ENCODE data around the gene LMF1. TPM values are rescaled to one million over a fixed set of nuclear protein-coding genes. Genes with fewer than 3 reads are reported as not detected.
A peak's percentile ranks its signal among the peaks of the same experiment; 100 is the strongest.

Gene LMF1
- total and polyA plus RNA-seq, 2 of the 4 experiments (the other 2 are of a cell fraction): 7.7 to 13.1 TPM

DNA sequence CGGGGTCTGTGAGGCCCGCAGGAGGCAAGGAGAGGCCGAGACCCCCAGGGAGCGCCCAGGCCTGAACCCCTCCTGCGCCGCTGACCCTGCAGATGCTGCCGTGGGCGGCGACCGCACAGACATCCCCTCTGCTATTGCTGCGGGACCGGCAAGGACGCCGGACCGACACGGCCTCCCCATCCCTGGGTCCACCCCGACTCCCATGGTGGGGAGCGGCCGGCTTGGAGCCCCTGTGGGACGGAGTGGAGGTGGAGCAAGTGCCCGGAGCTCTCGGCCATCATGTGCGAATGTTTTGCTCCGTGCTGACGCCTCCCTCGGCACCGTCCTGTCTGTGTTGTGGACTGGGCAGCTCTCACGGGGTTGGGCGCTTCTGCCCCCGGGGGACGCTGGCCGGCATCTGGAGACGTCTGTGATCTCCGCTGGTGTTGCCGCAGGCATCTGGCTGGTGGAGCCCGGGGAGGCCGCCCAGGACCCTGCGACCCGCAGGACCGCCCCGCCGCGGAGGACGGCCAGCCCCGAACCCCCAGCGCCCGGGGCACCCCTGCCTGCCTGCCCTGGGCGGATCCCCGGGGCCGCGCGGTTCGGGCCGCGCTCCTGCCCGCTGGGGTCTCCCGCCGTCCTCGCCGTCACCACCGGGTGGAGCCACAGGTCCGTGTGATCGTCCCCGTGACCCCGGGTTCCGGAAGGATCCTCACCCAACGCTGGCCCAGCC is 157.4 kb downstream of the LMF1 start:
- 6% methylated on average over 37 of the region's 67 CpGs; no CpG with 5 or more reads in 1 of the 2 experiments for WGBS, 2 experiments (ENCODE audit: extremely low coverage in 2 of 2, insufficient read length in 1 of 2)
- dilution Hi-C loops (cut with HindIII; ENCODE audit: low sequenced_read_pairs, unreplicated experiment) (no loop called here), in situ Hi-C loops (cut with MboI; ENCODE audit: low sequenced_read_pairs) (loop anchor here (5.0 to 25.0 kb wide), 2 partner anchors 239 to 399 kb away; no protein-coding TSS in a partner anchor), intact Hi-C loops (cut with micrococcal nuclease) (loop anchor here (1.0 kb wide), 1 partner anchor 242 kb away; no protein-coding TSS in a partner anchor)
- H2BK5ac ChIP-seq (ENCODE audit: low read depth, low read length, poor library complexity, severe bottlenecking): no peak overlapping the region
- no peak overlapping the region for H2BK120ac ChIP-seq (ENCODE audit: low read depth, low read length)
- no peak overlapping the region for H3K18ac ChIP-seq (ENCODE audit: low read depth, low read length)
- no peak overlapping the region for H3K27ac ChIP-seq (ENCODE audit: insufficient read depth, low read length)
- H2BK20ac ChIP-seq (ENCODE audit: low read depth, low read length): no peak overlapping the region
- H2BK15ac ChIP-seq (ENCODE audit: low read depth, low read length): no peak overlapping the region
- H3K4me2 ChIP-seq (ENCODE audit: low read depth, low read length): peak overlapping the region; percentile 66
- H4K20me1 ChIP-seq (ENCODE audit: insufficient read depth, low read length): no peaks in the 10 kb centered on the region
- CTCF ChIA-PET: interaction anchor here (0.6 kb wide), 1 partner anchor 361 kb away, joined by 3 read pairs; no protein-coding TSS in a partner anchor
- no peaks in the 10 kb centered on the region; the same call in none of the 2 replicates for H3K9me3 ChIP-seq (ENCODE audit: control insufficient read depth, insufficient read depth, low read length)
- H3K4ac ChIP-seq (ENCODE audit: low read depth, low read length): no peak overlapping the region
- H4K91ac ChIP-seq (ENCODE audit: insufficient read depth, low read depth, low read length): no peak overlapping the region
- no peak overlapping the region for H3K14ac ChIP-seq (replicated peaks; ENCODE audit: low read depth, low read length)
- POLR2A ChIA-PET (ENCODE audit: unreplicated experiment): no interaction called here
- peak overlapping the region in 1 of 2 experiments; percentile 26; a peak in 1 of 4 replicates for H4K8ac ChIP-seq (ENCODE audit: low read depth in 2 of 2, low read length in 2 of 2)
- DNase-seq (peak; percentile 8), ATAC-seq (ENCODE audit: low read depth) (peak; percentile 82)
- no peaks in the 10 kb centered on the region for H3K36me3 ChIP-seq (ENCODE audit: control insufficient read depth, insufficient read depth, low read length)
- no TSS peak for BruUV-seq (replicated peaks)
- no peak overlapping the region for H3K23ac ChIP-seq (ENCODE audit: low read depth, low read length)
- peaks cover 2 to 6% of the 10 kb centered on the region in 2 experiments; a peak in 3 of 4 replicates for H3K79me1 ChIP-seq (ENCODE audit: low read depth in 1 of 2, low read length in 2 of 2)
- H3K9me1 ChIP-seq (ENCODE audit: insufficient read depth, low read length): 0 out of 2 replicates have a peak, but pooled peaks cover 3% of the 10 kb centered on the region
- H3K56ac ChIP-seq (ENCODE audit: extremely low read depth, insufficient read depth, low read length): no peak overlapping the region
- H4K5ac ChIP-seq (ENCODE audit: low read depth, low read length): no peak overlapping the region
- H2AK5ac ChIP-seq (ENCODE audit: low read depth, low read length): no peak overlapping the region
- peaks cover 15% of the 10 kb centered on the region for H3K27me3 ChIP-seq (ENCODE audit: control insufficient read depth, insufficient read depth, low read length)
- peak overlapping the region; percentile 71 for H2AFZ ChIP-seq (replicated peaks; ENCODE audit: low read length, poor library complexity)
- H3K4me3 ChIP-seq (ENCODE audit: insufficient read depth, low read depth, low read length): no peak overlapping the region
- H2AK9ac ChIP-seq (replicated peaks; ENCODE audit: low read depth, low read length, poor library complexity): peak overlapping the region; percentile 67
- H3K9ac ChIP-seq (ENCODE audit: low read depth, low read length): peak overlapping the region; percentile 44; the same call in 1 of the 2 replicates
- H3K4me1 ChIP-seq (ENCODE audit: control insufficient read depth, insufficient read depth, low read length): peaks cover 4% of the 10 kb centered on the region; the same call in 1 of the 2 replicates
- TF ChIP-seq RAD21 (IDR thresholded peaks at IDR 0.05; ENCODE audit: low read length) (peak; percentile 82), FOS (IDR thresholded peaks at IDR 0.05; ENCODE audit: low read depth, low read length) (no peak), CHD1 (IDR thresholded peaks at IDR 0.05; ENCODE audit: low read depth, low read length) (no peak), NFE2L2 (IDR thresholded peaks at IDR 0.05; ENCODE audit: low read depth, low read length) (no peak), SMC3 (IDR thresholded peaks at IDR 0.05; ENCODE audit: low read depth, low read length) (peak; percentile 76), MXI1 (IDR thresholded peaks at IDR 0.05; ENCODE audit: borderline replicate concordance, low read depth, low read length) (no peak), MAZ (IDR thresholded peaks at IDR 0.05; ENCODE audit: borderline replicate concordance, low read depth, low read length) (no peak), RFX5 (IDR thresholded peaks at IDR 0.05; ENCODE audit: low read depth, low read length) (no peak), CEBPB (IDR thresholded peaks at IDR 0.05; ENCODE audit: low read depth, low read length) (no peak), BHLHE40 (IDR thresholded peaks at IDR 0.05; ENCODE audit: low read depth, low read length) (no peak)
- TF ChIP-seq, protein P1, sequence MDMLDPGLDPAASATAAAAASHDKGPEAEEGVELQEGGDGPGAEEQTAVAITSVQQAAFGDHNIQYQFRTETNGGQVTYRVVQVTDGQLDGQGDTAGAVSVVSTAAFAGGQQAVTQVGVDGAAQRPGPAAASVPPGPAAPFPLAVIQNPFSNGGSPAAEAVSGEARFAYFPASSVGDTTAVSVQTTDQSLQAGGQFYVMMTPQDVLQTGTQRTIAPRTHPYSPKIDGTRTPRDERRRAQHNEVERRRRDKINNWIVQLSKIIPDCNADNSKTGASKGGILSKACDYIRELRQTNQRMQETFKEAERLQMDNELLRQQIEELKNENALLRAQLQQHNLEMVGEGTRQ (IDR thresholded peaks at IDR 0.05; ENCODE audit: low read depth, low read length): peak; percentile 12; the same call in 1 of the 2 replicates
- TF ChIP-seq, protein P2, sequence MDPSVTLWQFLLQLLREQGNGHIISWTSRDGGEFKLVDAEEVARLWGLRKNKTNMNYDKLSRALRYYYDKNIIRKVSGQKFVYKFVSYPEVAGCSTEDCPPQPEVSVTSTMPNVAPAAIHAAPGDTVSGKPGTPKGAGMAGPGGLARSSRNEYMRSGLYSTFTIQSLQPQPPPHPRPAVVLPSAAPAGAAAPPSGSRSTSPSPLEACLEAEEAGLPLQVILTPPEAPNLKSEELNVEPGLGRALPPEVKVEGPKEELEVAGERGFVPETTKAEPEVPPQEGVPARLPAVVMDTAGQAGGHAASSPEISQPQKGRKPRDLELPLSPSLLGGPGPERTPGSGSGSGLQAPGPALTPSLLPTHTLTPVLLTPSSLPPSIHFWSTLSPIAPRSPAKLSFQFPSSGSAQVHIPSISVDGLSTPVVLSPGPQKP (IDR thresholded peaks at IDR 0.05; ENCODE audit: borderline replicate concordance, low read depth, low read length): no peak
- TF ChIP-seq, protein P3, sequence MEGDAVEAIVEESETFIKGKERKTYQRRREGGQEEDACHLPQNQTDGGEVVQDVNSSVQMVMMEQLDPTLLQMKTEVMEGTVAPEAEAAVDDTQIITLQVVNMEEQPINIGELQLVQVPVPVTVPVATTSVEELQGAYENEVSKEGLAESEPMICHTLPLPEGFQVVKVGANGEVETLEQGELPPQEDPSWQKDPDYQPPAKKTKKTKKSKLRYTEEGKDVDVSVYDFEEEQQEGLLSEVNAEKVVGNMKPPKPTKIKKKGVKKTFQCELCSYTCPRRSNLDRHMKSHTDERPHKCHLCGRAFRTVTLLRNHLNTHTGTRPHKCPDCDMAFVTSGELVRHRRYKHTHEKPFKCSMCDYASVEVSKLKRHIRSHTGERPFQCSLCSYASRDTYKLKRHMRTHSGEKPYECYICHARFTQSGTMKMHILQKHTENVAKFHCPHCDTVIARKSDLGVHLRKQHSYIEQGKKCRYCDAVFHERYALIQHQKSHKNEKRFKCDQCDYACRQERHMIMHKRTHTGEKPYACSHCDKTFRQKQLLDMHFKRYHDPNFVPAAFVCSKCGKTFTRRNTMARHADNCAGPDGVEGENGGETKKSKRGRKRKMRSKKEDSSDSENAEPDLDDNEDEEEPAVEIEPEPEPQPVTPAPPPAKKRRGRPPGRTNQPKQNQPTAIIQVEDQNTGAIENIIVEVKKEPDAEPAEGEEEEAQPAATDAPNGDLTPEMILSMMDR (conservative IDR thresholded peaks at IDR 0.05; ENCODE audit: low read depth, low read length): peak; percentile 72
